Fibroblast of skin of right biceps (primary cell): ENCODE measurements around the gene TMEM126A.

Experiments used
- DNase-seq: peaks from one replicate; pipeline ENCODE4 v3.0.0-alpha.2; 2013

TMEM126A gene

GRCh38 chr11:85698195-85698594 lies 50.4 kb downstream of the TMEM126A start:
- peak; percentile 42 for DNase-seq

GRCh38 chr11:85699957-85700741 lies 52.4 kb downstream of the TMEM126A start:
- DNase-seq, result no peak

- no peak for DNase-seq
Observed at GRCh38 chr11:85704967-85705366, 57.2 kb downstream of the TMEM126A start.

- DNase-seq, result peak; percentile 50
Observed at GRCh38 chr11:85705800-85706199, 58.0 kb downstream of the TMEM126A start.
